HG03159 (cell line): ENCODE results near the gene OR1K1.

Source experiments
- ATAC-seq: cut with Tn5 transposase; IDR thresholded peaks from one replicate; pipeline ENCODE4 v1.9.1; 2021; ENCODE audit warnings: mild to moderate bottlenecking, moderate library complexity; ENCODE audit not compliant: unreplicated experiment

OR1K1 gene

GRCh38 chr9:122848256-122848943 lies 48.5 kb downstream of the OR1K1 start:
- ATAC-seq = no peak
